SK-MEL-5 (cell line): ENCODE data around the gene RELT. TPM values are rescaled to one million over a fixed set of nuclear protein-coding genes. Genes with fewer than 3 reads are reported as not detected.

Source experiments
- DNase-seq: peaks from one replicate; pipeline ENCODE4 v3.0.0-alpha.2; 2016; ENCODE audit warnings: low read depth, low spot score
- in situ Hi-C: cut with HindIII; loops from 2 replicates; pipeline ENCODE4 v1.10.0; 2016; ENCODE audit warnings: low sequenced_read_pairs, high pct_unique_total_duplicates, low pct_unique_long_range_greater_than_20kb
- total RNA-seq: library from RNA; depleted of rRNA; stranded (reverse); fragments of >200 nt; shearing (Covaris generic); gene quantifications from 2 replicates; pipeline ENCODE4 v1.2.3, GENCODE V29; 2014

Gene RELT
- total RNA-seq, 1 experiment from 2014 or later = 11.9 TPM

- no peak for DNase-seq
- in situ Hi-C loops = no loop called here
Measured at GRCh38 chr11:73396251-73396930, 20.2 kb downstream of the RELT start.

GRCh38 chr11:73396985-73397384, 20.8 kb downstream of the RELT start:
- in situ Hi-C loops = no loop called here
- no peak for DNase-seq

- in situ Hi-C loops = no loop called here
- DNase-seq = no peak
Measured at GRCh38 chr11:73397468-73398131, 21.4 kb downstream of the RELT start.

GRCh38 chr11:73398132-73398526, 21.9 kb downstream of the RELT start:
- DNase-seq = no peak
- in situ Hi-C loops = no loop called here

GRCh38 chr11:73398721-73399120, 22.5 kb downstream of the RELT start:
- in situ Hi-C loops = no loop called here
- no peak for DNase-seq

GRCh38 chr11:73399159-73399590, 23.0 kb downstream of the RELT start:
- no peak for DNase-seq
- in situ Hi-C loops = no loop called here

- no peak for DNase-seq
- in situ Hi-C loops = no loop called here
Measured at GRCh38 chr11:73399636-73400035, 23.4 kb downstream of the RELT start.

- DNase-seq = no peak
- in situ Hi-C loops = no loop called here
Measured at GRCh38 chr11:73400293-73400692, 24.1 kb downstream of the RELT start.

- DNase-seq = no peak
- in situ Hi-C loops = no loop called here
Measured at GRCh38 chr11:73401217-73401923, 25.2 kb downstream of the RELT start.

- in situ Hi-C loops = no loop called here
- no peak for DNase-seq
Measured at GRCh38 chr11:73401924-73402833, 26.0 kb downstream of the RELT start.

- DNase-seq = peak; percentile 63
- in situ Hi-C loops = no loop called here
Measured at GRCh38 chr11:73402834-73403185, 26.6 kb downstream of the RELT start.

- in situ Hi-C loops = no loop called here
Measured at GRCh38 chr11:73403541-73403940, 27.3 kb downstream of the RELT start.

GRCh38 chr11:73404048-73404447, 27.8 kb downstream of the RELT start:
- DNase-seq = peak; percentile 91
- in situ Hi-C loops = no loop called here

More at GRCh38 chr11:73403541-73403940, 27.3 kb downstream of the RELT start:
- DNase-seq = no peak

GRCh38 chr11:73404506-73405145, 28.4 kb downstream of the RELT start:
- in situ Hi-C loops = no loop called here
- DNase-seq = no peak

- in situ Hi-C loops = no loop called here
- no peak for DNase-seq
Measured at GRCh38 chr11:73405146-73405510, 28.9 kb downstream of the RELT start.

GRCh38 chr11:73406131-73406530, 29.9 kb downstream of the RELT start:
- DNase-seq = no peak
- in situ Hi-C loops = no loop called here

GRCh38 chr11:73406619-73407018, 30.4 kb downstream of the RELT start:
- no peak for DNase-seq
- in situ Hi-C loops = no loop called here
